ENCODE measurements around the gene LAMA4.

The LAMA4 gene

DNA sequence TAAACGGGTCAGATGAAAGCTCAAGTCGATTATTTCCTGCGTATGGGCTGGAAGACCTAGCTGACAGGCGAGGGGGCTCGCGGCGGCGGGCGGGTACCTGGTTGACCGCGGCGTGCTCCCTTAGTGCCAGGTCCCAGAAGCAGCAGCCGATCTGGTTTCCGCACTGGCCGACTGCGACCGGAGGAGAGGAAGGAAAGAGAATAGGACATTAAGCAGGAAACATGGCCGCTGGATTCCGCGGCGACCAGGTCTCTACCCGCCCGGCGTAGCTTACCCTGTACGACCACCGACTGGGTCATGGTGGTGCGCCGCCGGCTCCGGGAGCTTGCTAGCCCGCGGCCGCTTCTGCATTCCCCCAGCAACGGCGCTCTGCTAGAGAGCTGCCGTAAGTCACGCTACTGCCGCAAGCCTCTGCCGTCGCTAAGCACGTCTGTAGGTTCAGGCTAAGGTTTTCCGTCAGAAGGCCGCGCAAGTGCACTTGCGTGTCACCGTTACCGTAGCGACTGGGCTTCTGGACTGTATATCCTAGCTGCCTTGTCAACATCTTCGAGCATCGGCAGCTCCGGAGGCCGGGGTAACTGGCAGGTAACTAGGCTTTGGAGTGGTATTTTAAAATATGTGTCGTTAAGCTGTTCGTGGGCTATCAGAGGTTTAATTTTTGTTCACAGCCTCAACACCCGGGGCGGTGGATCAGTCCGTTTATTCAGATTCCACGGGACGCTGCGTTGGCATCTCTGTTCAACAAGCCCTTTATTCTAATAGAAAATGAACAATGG, 167.0 kb downstream of the LAMA4 start, which contains the start of the genes FAM229B and TUBE1:
Gene FAM229B, plus strand, starts transcription at position 456 of the 776 bp plus-strand sequence. CDS start 11,693 bp downstream, outside the sequence.
Gene TUBE1, minus strand, starts transcription at position 347 of the 776 bp plus-strand sequence. Its CDS starts 48 bp downstream, at position 299.
- TF ChIP-seq ZNF274 (IDR thresholded peaks at IDR 0.05; ENCODE audit: low read depth, low read length): no peak
- peak within 1 kb of the TSS; percentile 89 for H3K4me3 ChIP-seq (ENCODE audit: low read length)

DNA sequence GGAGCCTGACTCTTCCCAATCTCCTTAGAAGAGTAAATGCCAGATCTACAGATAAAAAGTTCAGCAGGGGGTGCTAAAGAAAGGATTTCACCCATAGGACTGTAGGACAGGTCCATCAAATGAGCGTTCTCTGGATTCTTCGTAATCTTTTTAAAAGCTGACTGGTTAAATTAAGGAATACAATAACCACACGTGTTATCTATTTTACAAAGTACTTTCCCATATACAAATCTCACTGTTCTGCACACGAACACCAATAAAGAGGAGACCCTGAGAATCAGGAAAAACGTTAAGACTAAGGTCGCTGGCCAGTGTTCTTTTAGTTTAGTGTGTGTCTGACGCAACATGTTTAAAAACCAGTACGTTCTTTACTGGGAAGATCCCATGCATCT, 167.6 kb downstream of the LAMA4 start:
- H3K4me3 ChIP-seq (ENCODE audit: low read length): peak overlapping the region; percentile 89
- no peak for TF ChIP-seq ZNF274 (IDR thresholded peaks at IDR 0.05; ENCODE audit: low read depth, low read length)

- H3K4me3 ChIP-seq (ENCODE audit: low read length): no peak overlapping the region
- no peak for TF ChIP-seq ZNF274 (IDR thresholded peaks at IDR 0.05; ENCODE audit: low read depth, low read length)
Measured at GRCh38 chr6:112085286-112086065, 168.9 kb downstream of the LAMA4 start.

GRCh38 chr6:112081569-112081968, 172.8 kb downstream of the LAMA4 start:
- H3K4me3 ChIP-seq (ENCODE audit: low read length): no peak overlapping the region
- no peak for TF ChIP-seq ZNF274 (IDR thresholded peaks at IDR 0.05; ENCODE audit: low read depth, low read length)

DNA sequence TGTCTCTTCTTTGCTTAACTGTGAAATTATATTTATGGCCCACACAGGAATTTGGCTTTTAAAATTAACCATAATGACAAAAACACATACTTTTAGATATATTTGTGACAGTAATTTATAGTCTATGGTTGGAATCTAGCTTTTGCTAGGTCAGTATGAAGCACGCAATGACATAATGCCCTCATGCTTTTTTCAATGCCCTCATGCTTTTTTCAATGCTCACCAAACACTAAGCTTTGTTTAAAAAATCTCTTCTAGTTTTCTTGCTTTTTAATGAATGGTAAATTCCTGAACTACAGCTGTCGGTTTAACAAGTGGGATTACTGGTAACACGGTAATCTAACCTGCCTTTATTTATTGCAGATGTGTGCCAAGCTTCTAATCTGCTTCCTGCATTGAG, 187.8 kb downstream of the LAMA4 start:
- no peak for TF ChIP-seq ZNF274 (IDR thresholded peaks at IDR 0.05; ENCODE audit: low read depth, low read length)
- H3K4me3 ChIP-seq (ENCODE audit: low read length): no peak overlapping the region

GRCh38 chr6:112065426-112065986, 188.9 kb downstream of the LAMA4 start:
- no peak for TF ChIP-seq ZNF274 (IDR thresholded peaks at IDR 0.05; ENCODE audit: low read depth, low read length)
- no peak overlapping the region for H3K4me3 ChIP-seq (ENCODE audit: low read length)

GRCh38 chr6:112062966-112063365, 191.4 kb downstream of the LAMA4 start:
- H3K4me3 ChIP-seq (ENCODE audit: low read length): no peak overlapping the region
- no peak for TF ChIP-seq ZNF274 (IDR thresholded peaks at IDR 0.05; ENCODE audit: low read depth, low read length)

GRCh38 chr6:112061605-112062004, 192.8 kb downstream of the LAMA4 start:
- no peak for TF ChIP-seq ZNF274 (IDR thresholded peaks at IDR 0.05; ENCODE audit: low read depth, low read length)
- H3K4me3 ChIP-seq (ENCODE audit: low read length): no peak overlapping the region

All from GM08714 (cell line).